ENCODE data around the gene SUMO2.

The SUMO2 gene

DNA sequence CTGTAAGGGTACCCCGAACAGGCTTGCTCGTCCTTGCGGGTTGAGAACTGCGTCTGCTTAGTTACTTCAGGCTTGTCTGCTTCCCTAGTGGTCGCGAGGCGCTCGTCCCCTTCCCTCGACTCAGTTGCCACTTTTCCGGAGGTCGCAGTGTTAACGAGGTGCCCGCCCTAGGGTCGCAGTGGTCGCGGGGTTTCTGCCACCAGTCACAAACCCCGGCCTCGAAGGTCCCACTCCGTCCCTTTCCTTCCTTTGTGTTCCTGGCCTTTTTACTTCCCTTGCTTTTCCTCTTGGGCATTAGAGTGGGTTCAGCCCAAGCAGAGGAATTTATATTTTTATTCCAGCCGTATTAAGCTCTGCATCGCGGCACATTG, 23.0 kb upstream of the SUMO2 start:
- TF ChIP-seq EZH2 (IDR thresholded peaks at IDR 0.05; ENCODE audit: borderline replicate concordance, low read length) (no peak), CTCF (IDR thresholded peaks at IDR 0.05; ENCODE audit: low read length) (no peak)
- H3F3A ChIP-seq (ENCODE audit: insufficient read depth, low read length): no peaks in the 10 kb centered on the region
- H3K79me2 ChIP-seq (ENCODE audit: insufficient read depth, low read length): peaks cover 21% of the 10 kb centered on the region

GRCh38 chr17:75205037-75205792, 22.5 kb upstream of the SUMO2 start, which contains the start of gene NUP85:
NUP85 (plus strand) TSS chr17:75205679; CDS start chr17:75205762, 83 bp downstream.
- no peaks in the 10 kb centered on the region for H4K20me1 ChIP-seq (ENCODE audit: insufficient read depth, low read length)
- H3K4me2 ChIP-seq (ENCODE audit: low read length): peak within 1 kb of the TSS; percentile 93
- H3K36me3 ChIP-seq (ENCODE audit: insufficient read depth, low read length): peaks cover 21% of the 10 kb centered on the region
- H3K27ac ChIP-seq (ENCODE audit: low read depth, low read length, poor library complexity, severe bottlenecking): peak within 1 kb of the TSS; percentile 68
- peak within 1 kb of the TSS; percentile 80; the same call in 1 of the 2 replicates for H2AFZ ChIP-seq (ENCODE audit: low read length)
- H3K4me1 ChIP-seq (ENCODE audit: insufficient read depth, low read length, severe bottlenecking): peaks cover 20% of the 10 kb centered on the region
- peak within 1 kb of the TSS; percentile 94 for H3K4me3 ChIP-seq (ENCODE audit: low read depth, low read length, poor library complexity, severe bottlenecking)
- peak within 1 kb of the TSS; percentile 96 for H3K9ac ChIP-seq (ENCODE audit: low read length)
- H3F3A ChIP-seq (ENCODE audit: insufficient read depth, low read length): no peaks in the 10 kb centered on the region
- TF ChIP-seq EZH2 (IDR thresholded peaks at IDR 0.05; ENCODE audit: borderline replicate concordance, low read length) (no peak), CTCF (IDR thresholded peaks at IDR 0.05; ENCODE audit: low read length) (no peak)
- H3K9me3 ChIP-seq (ENCODE audit: low read length): no peaks in the 10 kb centered on the region
- H3K9me2 ChIP-seq (ENCODE audit: low read depth, low read length): no peaks in the 10 kb centered on the region
- H3K27me3 ChIP-seq (ENCODE audit: insufficient read depth, low read length): no peaks in the 10 kb centered on the region
- peaks cover 21% of the 10 kb centered on the region for H3K79me2 ChIP-seq (ENCODE audit: insufficient read depth, low read length)

More for the DNA sequence above, 23.0 kb upstream of the SUMO2 start:
- Histone ChIP-seq H3K4me2 (ENCODE audit: low read length) (peak overlapping the region; percentile 93), H3K4me3 (ENCODE audit: low read depth, low read length, poor library complexity, severe bottlenecking) (peak overlapping the region; percentile 94), H4K20me1 (ENCODE audit: insufficient read depth, low read length) (no peaks in the 10 kb centered on the region), H3K9ac (ENCODE audit: low read length) (peak overlapping the region; percentile 96), H2AFZ (ENCODE audit: low read length) (no peak overlapping the region), H3K9me3 (ENCODE audit: low read length) (no peaks in the 10 kb centered on the region), H3K36me3 (ENCODE audit: insufficient read depth, low read length) (peaks cover 26% of the 10 kb centered on the region), H3K27me3 (ENCODE audit: insufficient read depth, low read length) (no peaks in the 10 kb centered on the region), H3K9me2 (ENCODE audit: low read depth, low read length) (no peaks in the 10 kb centered on the region), H3K4me1 (ENCODE audit: insufficient read depth, low read length, severe bottlenecking) (peaks cover 20% of the 10 kb centered on the region), H3K27ac (ENCODE audit: low read depth, low read length, poor library complexity, severe bottlenecking) (peak overlapping the region; percentile 68)

DNA sequence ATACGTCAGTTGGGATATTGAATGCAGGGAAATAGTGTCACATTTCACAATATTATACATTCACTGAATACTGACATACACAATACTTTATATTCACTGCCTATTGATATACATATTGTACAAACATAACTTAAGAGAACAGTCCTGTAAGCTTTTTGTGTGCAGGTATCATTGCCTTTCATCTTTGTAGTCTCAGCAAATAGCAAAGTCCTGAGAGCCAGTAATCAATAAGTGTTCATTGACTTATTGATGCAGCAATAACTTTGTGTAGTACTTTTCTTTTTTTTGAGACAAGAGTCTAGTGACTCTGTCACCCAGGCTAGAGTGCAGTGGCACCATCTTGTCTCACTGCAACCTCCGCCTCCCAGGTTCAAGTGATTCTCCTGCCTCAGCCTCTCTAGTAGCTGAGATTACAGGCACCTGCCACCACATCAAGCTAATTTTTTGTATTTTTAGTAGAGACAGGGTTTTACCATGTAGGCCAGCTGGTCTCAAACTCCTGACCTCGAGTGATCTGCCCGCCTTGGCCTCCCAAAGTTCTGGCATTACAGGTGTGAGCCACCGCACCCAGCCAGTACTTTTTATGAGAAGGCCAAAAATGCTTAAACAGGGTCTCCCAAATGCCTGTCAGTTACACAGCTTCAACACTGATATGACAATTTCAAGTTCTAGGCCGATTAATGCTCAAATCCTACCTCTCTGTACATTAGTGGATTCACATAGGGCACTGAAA, 17.3 kb upstream of the SUMO2 start:
- H3F3A ChIP-seq (ENCODE audit: insufficient read depth, low read length): no peaks in the 10 kb centered on the region
- no peaks in the 10 kb centered on the region for H3K9me2 ChIP-seq (ENCODE audit: low read depth, low read length)
- H3K36me3 ChIP-seq (ENCODE audit: insufficient read depth, low read length): no peaks in the 10 kb centered on the region
- H3K9me3 ChIP-seq (ENCODE audit: low read length): no peaks in the 10 kb centered on the region
- H3K27me3 ChIP-seq (ENCODE audit: insufficient read depth, low read length): no peaks in the 10 kb centered on the region
- no peak overlapping the region for H3K4me2 ChIP-seq (ENCODE audit: low read length)
- TF ChIP-seq CTCF (IDR thresholded peaks at IDR 0.05; ENCODE audit: low read length): no peak
- TF ChIP-seq EZH2 (IDR thresholded peaks at IDR 0.05; ENCODE audit: borderline replicate concordance, low read length): no peak
- no peak overlapping the region for H3K27ac ChIP-seq (ENCODE audit: low read depth, low read length, poor library complexity, severe bottlenecking)
- H3K79me2 ChIP-seq (ENCODE audit: insufficient read depth, low read length): no peaks in the 10 kb centered on the region
- no peak overlapping the region for H3K9ac ChIP-seq (ENCODE audit: low read length)
- H2AFZ ChIP-seq (ENCODE audit: low read length): no peak overlapping the region
- peaks cover 9% of the 10 kb centered on the region for H3K4me1 ChIP-seq (ENCODE audit: insufficient read depth, low read length, severe bottlenecking)
- no peak overlapping the region for H3K4me3 ChIP-seq (ENCODE audit: low read depth, low read length, poor library complexity, severe bottlenecking)
- H4K20me1 ChIP-seq (ENCODE audit: insufficient read depth, low read length): no peaks in the 10 kb centered on the region

Data from OCI-LY1 (cell line).